ENCODE data around the gene SLX4IP.

DNA sequence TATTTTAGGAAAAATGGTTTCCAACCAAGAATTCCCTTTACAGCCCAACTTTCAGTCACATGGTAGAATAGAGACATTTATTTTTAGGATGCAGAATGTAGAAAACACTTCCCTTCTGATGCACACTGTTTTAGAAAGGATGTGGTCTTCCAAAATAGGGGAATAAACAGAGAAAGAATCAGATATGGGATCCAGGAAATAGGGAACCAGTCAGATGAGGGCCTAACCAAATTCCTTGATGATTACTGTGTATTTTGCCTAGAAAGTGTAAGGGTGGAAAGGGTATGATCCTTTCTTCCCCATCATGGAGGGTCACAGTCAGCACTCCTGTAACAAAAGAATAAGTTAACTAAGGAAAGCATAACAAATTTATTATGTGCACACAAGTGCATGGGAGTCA is 27.4 kb downstream of the SLX4IP start:
- TF ChIP-seq, protein P1, sequence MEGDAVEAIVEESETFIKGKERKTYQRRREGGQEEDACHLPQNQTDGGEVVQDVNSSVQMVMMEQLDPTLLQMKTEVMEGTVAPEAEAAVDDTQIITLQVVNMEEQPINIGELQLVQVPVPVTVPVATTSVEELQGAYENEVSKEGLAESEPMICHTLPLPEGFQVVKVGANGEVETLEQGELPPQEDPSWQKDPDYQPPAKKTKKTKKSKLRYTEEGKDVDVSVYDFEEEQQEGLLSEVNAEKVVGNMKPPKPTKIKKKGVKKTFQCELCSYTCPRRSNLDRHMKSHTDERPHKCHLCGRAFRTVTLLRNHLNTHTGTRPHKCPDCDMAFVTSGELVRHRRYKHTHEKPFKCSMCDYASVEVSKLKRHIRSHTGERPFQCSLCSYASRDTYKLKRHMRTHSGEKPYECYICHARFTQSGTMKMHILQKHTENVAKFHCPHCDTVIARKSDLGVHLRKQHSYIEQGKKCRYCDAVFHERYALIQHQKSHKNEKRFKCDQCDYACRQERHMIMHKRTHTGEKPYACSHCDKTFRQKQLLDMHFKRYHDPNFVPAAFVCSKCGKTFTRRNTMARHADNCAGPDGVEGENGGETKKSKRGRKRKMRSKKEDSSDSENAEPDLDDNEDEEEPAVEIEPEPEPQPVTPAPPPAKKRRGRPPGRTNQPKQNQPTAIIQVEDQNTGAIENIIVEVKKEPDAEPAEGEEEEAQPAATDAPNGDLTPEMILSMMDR (IDR thresholded peaks at IDR 0.05), result no peak
- TF ChIP-seq POLR2A (IDR thresholded peaks at IDR 0.05), result no peak

Measured in adrenal gland (tissue), 5 donors.